ENCODE data around the gene DR1.

DR1 gene

DNA sequence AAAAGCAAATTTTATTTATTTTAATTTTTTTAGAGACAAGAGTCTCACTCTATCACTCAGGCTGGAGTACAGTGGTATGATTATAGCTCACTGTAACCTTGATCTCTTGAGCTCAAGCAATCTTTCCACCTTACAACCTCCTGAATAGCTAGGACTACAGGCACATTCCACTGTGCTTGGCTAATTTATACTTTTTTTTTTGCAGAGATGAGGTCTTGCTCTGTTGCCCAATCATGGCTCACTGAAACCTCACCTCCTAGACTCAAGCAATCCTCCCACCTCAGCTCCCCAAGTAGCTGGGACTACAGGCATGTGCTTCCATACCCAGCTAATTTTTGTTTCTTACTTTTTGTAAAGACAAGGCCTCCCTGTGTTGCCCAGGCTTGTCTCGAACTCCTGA lies 49.5 kb downstream of the DR1 start:
- no peak for DNase-seq

DNA sequence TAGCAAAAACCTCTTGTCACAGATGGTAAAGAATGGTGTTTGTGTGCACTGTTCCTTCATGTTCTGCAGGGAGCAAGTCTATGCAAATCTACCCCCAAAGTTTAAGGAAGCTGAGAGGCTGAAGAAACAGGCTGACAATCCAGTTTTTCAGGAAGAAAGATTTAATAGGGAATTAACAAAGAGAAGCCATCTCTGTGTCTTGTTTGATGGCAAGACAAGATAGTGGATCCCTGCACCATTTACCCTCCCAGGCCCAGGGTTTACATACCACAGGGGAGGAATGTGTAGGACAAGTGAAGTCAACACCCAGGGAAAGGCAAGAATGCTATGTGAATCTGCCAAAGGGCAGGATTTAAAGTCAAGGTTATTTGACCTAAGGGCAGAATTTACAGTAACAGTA lies 54.1 kb downstream of the DR1 start:
- DNase-seq, result no peak

DNA sequence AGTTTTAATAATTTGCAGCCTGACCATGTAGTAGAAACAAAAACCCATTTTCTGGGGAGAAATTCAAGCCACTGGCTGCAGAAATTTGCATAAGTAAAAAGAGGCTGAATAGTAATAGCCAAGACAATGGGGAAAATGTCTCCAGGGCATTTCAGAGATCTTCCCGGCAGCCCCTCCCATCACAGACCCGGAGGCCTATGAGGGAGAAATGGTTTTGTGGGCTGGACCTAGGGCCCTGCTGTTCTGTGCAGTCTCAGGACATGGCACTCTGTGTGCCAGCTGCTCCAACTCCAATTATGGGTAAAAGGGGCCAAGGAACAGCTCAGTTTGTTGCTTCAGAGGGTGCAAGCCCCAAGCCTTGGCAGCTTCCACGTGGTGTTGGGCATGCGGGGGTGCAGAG lies 62.5 kb downstream of the DR1 start:
- no peak for DNase-seq

DNA sequence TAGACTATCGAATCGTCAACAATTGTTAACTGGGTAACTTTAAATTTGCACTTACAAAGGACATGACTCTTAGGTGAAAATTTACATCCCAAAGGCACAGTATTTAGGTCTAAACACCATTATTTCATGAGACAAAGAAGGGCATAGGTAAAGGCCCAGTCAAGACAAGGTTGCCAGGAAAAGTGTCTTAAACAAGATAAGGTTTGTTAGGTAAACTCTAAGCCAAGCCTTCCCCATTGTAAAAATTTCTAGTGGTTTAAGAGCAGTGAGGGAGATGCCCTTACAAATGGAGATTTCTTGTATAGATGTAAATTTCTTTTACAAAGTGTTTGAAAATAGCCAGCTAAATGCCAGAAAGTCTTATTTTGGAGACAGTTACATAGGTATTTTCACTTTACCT lies 65.3 kb downstream of the DR1 start:
- no peak for DNase-seq

DNA sequence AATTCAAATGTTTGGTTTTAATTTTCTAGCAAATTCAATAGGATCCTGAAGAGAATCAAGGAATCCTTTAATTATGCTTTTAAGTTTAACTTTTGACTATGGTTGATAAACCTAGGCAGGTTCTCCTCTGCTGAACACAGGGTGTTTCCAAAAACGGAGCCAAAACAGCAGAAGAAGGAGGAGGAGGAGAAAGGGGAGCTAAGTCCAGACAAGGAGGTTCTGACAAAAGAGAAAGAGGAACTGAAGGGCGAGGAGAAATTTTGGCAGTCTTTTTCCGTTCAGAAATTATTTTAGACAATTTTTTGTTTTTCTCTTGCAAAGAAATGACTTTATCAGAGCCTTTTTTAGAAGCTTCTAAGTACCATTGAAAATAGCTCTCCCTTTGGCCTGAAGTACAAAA lies 69.0 kb downstream of the DR1 start:
- no peak for DNase-seq

DNA sequence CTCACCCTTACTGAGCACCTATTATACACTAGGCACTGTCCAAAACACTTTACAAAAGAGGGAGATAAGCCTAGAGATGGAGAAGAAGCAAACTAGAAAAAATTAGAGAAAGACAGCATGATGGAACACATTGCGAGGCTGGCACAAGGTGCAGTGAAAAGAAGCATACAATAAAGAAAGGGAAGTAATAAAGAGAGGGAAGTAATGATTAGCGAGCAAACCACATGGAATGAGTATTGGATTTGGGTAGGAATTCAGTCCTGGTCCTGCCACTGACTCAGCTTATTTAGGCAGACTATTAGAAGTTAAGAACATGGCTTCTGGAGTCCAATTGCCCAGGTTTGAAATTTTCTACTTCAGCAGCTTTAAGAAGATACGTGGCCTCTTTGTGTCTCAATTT lies 69.6 kb downstream of the DR1 start:
- DNase-seq, result no peak

GRCh38 chr1:93416183-93416582 lies 70.5 kb downstream of the DR1 start:
- no peak for DNase-seq

All from T-helper 1 cell (primary cell).